Measurements from ENCODE around the gene TMPRSS2.

GRCh38 chr21:41520560-41521442 lies 12.8 kb upstream of the TMPRSS2 start:
- TF ChIP-seq ZFX (CRISPR knock-in tag; IDR thresholded peaks at IDR 0.05) (no peak), TARDBP (IDR thresholded peaks at IDR 0.05) (no peak), ZNF766 (CRISPR knock-in tag; conservative IDR thresholded peaks at IDR 0.05) (no peak), CCAR2 (IDR thresholded peaks at IDR 0.05; ENCODE audit: low read depth, low read length) (no peak), POLR2H (tag; IDR thresholded peaks at IDR 0.05; ENCODE audit: low read depth) (no peak), FOXM1 (IDR thresholded peaks at IDR 0.05; ENCODE audit: low read depth) (no peak), FOXM1 (CRISPR knock-in tag; IDR thresholded peaks at IDR 0.05; ENCODE audit: low read depth) (no peak), PHF8 (IDR thresholded peaks at IDR 0.05; ENCODE audit: borderline replicate concordance, low read length) (no peak), ZSCAN29 (IDR thresholded peaks at IDR 0.05) (no peak), ZFP36 (IDR thresholded peaks at IDR 0.05; ENCODE audit: low read depth, low read length, partially characterized antibody) (no peak), EP300 (IDR thresholded peaks at IDR 0.05; ENCODE audit: low read length) (no peak), NR4A1 (CRISPR knock-in tag; IDR thresholded peaks at IDR 0.05) (no peak), NR4A1 (tag; IDR thresholded peaks at IDR 0.05) (no peak)
